A673 (cell line): ENCODE data around the gene MAPKAP1.

Experiments used
- CTCF ChIP-seq: fragments of 300-800, 200-600 bp; sonication (generic); conservative IDR thresholded peaks from 2 replicates; pipeline ENCODE4 v1.5.1; 2017; ENCODE audit warnings: low read depth, mild to moderate bottlenecking, antibody characterized with exemption, low read length, moderate library complexity, mixed read lengths
- EZH2 ChIP-seq: fragments of 200-600 bp; sonication (generic); IDR thresholded peaks from 2 replicates; pipeline ENCODE4 v1.6.1; 2017; ENCODE audit warnings: borderline replicate concordance, low read depth, mild to moderate bottlenecking, mixed read lengths, antibody characterized with exemption, low read length; ENCODE audit not compliant: poor library complexity, severe bottlenecking

DNA sequence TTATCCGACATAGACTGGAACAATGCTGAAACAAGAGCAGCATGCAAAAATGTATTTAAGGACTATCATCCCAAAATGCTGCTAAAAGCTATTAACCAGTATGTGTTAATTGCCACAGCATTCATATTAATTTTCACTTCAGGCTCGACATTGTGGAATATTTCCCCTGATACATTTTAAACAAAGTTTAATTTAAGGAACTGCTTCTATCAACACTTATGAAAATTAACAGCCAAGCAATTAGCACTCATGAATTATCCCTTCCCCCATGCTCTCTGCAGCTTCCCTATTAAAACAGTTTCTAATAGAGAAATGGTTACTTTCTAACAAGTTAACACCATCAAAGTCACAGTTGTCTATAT is 54.8 kb downstream of the MAPKAP1 start:
- no peak for TF ChIP-seq CTCF
- TF ChIP-seq EZH2, result no peak
